ENCODE measurements around the gene TMIGD2.

TMIGD2 gene

GRCh38 chr19:4268816-4269430 lies 33.3 kb downstream of the TMIGD2 start:
- in situ Hi-C loops (cut with HindIII; ENCODE audit: low sequenced_read_pairs): no loop called here

DNA sequence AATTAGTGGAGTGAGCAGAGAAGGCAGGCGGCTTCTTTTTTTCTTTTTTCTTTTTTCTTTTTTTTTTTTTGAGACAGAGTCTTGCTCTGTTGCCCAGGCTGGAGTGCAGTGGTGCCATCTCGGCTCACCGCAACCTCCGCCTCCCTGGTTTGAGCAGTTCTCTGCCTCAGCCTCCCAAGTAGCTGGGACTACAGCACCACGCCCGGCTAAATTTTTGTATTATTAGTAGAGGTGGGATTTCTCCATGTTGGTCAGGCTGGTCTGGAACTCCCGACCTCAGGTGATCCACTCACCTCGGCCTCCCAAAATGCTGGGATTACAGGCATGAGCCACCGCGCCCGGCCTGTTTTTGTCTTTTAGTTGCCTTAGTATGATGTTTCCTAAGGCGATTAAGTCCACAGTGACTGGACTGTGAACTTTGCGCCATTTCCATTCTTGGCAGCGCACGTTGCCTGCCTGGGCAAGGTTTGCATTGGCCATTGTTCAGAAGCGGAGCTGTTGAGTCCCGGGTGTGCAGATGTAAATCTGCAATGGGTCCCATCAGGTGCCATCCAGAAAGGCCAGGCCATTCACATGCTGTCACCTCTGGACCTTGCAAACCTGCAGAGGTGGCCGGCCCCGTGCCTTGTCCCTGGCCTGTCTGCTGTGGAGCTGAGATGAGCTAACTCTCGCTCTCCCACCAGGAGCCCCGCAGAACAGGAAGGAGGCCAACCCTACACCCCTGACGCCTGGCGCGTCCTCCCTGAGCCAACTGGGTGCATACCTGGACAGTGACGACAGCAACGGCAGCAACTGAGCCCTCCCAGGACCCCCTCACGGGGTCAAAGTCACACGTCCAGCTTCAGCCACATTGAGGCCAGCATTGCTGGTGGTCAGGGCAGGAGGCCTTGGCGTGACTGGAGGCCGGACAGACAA lies 34.0 kb downstream of the TMIGD2 start:
- in situ Hi-C loops (cut with HindIII; ENCODE audit: low sequenced_read_pairs): no loop called here

- in situ Hi-C loops (cut with HindIII; ENCODE audit: low sequenced_read_pairs): no loop called here
These were observed 34.9 kb downstream of the TMIGD2 start for GRCh38 chr19:4267101-4267900.

GRCh38 chr19:4266253-4267000 lies 35.8 kb downstream of the TMIGD2 start:
- in situ Hi-C loops (cut with HindIII; ENCODE audit: low sequenced_read_pairs): no loop called here

- in situ Hi-C loops (cut with HindIII; ENCODE audit: low sequenced_read_pairs): no loop called here
These were observed 37.4 kb downstream of the TMIGD2 start for GRCh38 chr19:4264812-4265211.

- in situ Hi-C loops (cut with HindIII; ENCODE audit: low sequenced_read_pairs): no loop called here
These were observed 41.5 kb downstream of the TMIGD2 start for GRCh38 chr19:4260613-4261191.

DNA sequence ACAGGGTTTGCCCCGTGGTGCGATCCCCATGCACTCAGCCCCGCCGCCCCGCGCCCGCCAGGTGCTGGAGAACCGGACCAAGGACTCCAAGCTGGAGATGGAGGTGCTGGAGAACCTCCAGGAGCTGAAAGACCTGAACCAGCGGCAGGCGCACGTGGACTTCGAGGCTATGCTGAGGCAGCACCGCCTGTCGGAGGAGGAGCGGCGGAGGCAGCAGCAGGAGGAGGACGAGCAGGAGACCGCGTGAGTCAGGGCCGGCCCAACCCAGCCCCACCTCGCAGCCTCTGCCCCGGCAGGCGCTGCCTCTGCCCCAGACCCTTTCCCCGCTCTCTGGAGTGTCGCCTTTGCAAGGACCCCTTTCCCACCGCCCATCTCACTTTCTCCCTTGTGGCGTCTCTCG lies 44.0 kb downstream of the TMIGD2 start:
- in situ Hi-C loops (cut with HindIII; ENCODE audit: low sequenced_read_pairs): no loop called here

DNA sequence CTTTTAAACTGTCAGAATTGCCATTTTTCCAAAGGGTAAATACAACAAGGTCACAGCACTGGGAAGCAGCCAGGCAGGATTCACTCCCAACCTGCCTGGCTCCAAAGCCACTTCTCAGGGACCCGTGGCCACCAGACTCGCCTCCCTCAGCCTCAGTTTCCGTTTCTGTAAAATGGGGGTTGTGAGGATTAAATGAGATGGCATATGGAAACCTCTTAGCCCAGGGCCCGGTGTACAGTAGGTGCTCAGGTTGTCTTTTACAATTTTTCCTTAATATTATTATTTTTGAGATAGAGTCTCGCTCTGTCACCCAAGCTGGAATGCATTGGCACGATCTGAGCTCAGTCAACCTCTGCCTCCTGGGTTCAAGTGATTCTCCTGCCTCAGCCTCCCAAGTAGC lies 45.2 kb downstream of the TMIGD2 start:
- in situ Hi-C loops (cut with HindIII; ENCODE audit: low sequenced_read_pairs): no loop called here

GRCh38 chr19:4256563-4256962 lies 45.6 kb downstream of the TMIGD2 start:
- in situ Hi-C loops (cut with HindIII; ENCODE audit: low sequenced_read_pairs): no loop called here

DNA sequence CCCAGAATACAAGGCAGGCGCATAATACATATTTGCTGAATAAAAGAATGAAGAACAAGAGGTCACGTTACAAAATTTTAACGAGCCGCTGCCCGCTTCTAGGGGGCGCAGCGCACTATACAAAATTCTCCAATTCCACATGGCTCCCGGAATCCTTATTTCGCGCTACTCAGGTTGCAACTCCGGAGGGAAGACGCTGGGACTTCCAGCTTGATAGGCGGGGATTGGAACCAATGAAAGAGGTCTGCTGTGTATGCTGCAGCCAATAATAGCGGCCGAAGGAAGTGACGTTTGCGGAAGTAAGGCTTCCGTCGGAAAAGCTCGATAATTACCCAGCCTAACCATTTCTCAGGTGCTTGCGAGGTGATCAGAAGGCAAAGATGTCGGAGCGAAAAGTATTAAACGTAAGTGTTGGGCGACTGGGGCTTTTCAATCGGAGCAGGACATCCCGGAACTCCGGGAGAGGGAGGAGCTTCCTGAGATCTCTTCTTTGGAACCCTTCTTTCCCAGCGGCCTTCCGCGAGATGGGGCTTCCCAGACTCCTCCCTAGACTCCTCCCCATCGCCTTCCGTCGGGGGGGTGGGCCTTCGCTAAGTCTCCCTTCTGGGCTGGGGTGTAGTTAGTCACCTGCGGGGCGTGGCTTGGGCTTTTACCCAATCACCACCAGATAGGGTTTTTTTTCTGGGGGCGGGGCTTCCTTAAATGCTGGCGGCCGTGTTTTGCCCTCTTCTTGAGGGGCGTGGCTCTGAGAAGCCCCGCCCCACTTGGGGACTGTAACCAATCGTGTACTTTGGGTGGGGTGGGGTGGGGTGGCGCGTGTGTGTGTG lies 55.2 kb downstream of the TMIGD2 start, which contains the start of gene YJU2:
Gene YJU2 (plus strand): TSS at position 314 of the 827 bp plus-strand sequence. CDS start 67 bp downstream, at position 381.
- in situ Hi-C loops (cut with HindIII; ENCODE audit: low sequenced_read_pairs): loop anchor here (5.0 kb wide), 2 partner anchors 80 to 170 kb away; no protein-coding TSS in a partner anchor

DNA sequence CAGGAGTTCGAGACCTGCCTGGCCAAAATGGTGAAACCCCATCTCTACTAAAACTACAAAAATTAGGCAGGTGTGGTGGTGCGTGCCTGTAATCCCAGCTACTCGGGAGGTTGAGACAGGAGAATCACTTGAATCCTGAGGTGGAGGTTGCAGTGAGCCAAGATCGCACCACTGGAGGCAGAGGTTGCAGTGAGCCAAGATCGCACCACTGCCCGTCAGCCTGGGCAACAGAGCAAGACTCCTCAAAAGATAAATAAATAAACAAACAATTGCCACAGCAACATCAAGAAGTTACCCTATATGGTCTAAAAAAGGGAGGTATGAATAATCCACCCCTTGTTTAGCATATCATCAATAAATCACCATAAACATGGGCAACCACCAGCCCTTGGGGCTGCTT lies 56.3 kb downstream of the TMIGD2 start:
- in situ Hi-C loops (cut with HindIII; ENCODE audit: low sequenced_read_pairs): loop anchor here (5.0 kb wide), 2 partner anchors 81 to 171 kb away; no protein-coding TSS in a partner anchor

Measured in endothelial cell of hepatic sinusoid (primary cell).